GM23248 (cell line): Measurements from ENCODE around the gene DIO3.

Experiments
- EZH2 ChIP-seq: fragments of 200-600 bp; sonication (generic); IDR thresholded peaks from 2 replicates; pipeline ENCODE4 v1.6.1; 2018; ENCODE audit warnings: antibody characterized with exemption, mild to moderate bottlenecking; ENCODE audit not compliant: insufficient read depth, poor library complexity, severe bottlenecking
- EZH2phosphoT487 ChIP-seq: fragments of 200-600 bp; sonication (generic); IDR thresholded peaks from 2 replicates; pipeline ENCODE4 v1.6.1; 2018; ENCODE audit warnings: antibody characterized with exemption, moderate library complexity, mild to moderate bottlenecking, low read depth; ENCODE audit not compliant: insufficient read depth

DNA sequence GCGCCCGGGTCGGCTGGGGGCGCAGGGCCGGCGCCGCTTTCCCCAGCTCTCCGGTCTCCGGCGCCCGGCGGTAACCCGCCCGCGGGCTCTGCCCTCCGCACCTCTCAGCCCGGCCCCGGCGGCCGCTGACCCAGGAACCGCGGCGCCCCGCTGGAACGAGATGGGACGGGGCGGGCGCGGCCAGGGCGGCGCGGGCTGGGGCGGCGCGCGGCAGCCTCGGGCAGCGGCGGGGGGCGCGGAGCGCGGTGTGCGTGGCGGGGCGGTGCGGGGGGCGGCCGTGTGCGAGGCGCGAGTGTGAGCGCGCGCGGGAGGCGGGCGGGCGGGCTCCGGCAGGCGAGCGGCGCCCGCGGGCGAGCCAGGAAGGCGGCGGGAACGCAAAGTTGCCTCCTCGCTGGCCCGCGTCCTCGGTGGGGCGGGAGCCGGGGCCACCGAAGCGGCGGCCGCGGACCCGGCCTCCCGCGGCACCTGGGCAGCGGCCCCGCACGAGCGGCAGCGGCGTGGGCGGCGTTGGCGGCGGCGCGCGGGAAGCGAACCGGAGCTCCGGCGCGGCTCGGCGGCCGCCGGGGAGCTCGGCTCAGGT lies 671 bp upstream of the DIO3 start:
- no peak for TF ChIP-seq EZH2
- no peak for TF ChIP-seq EZH2phosphoT487
